Osteoblast (primary cell): ENCODE data around the gene DRP2. TPM values are rescaled to one million over a fixed set of nuclear protein-coding genes. Genes with fewer than 3 reads are reported as not detected.

Source experiments
- DNase-seq: peaks from one replicate; pipeline ENCODE4 v3.0.0; 2011; ENCODE audit warnings: low spot score, mixed read lengths; ENCODE audit not compliant: insufficient read length; ENCODE audit errors: missing footprints
- H2AFZ ChIP-seq: 2 replicates; pipeline ENCODE4 v1.6.0; 2011; ENCODE audit warnings: mild to moderate bottlenecking, low read length
- H3K27ac ChIP-seq: 2 replicates; pipeline ENCODE4 v1.5.1; 2011; ENCODE audit warnings: mild to moderate bottlenecking, low read depth, low read length, moderate library complexity
- H3K27me3 ChIP-seq: 2 replicates; pipeline ENCODE4 v1.6.0; 2012; ENCODE audit warnings: mild to moderate bottlenecking, control low read depth, inconsistent platforms, low read length, moderate library complexity; ENCODE audit not compliant: insufficient read depth
- H3K36me3 ChIP-seq: 2 replicates; pipeline ENCODE4 v1.5.1; 2011; ENCODE audit warnings: mild to moderate bottlenecking, low read length, control low read depth, moderate library complexity; ENCODE audit not compliant: insufficient read depth
- H3K4me1 ChIP-seq: 2 replicates; pipeline ENCODE4 v1.5.1; 2011; ENCODE audit warnings: mild to moderate bottlenecking, low read length, control low read depth, moderate library complexity; ENCODE audit not compliant: insufficient read depth
- H3K4me2 ChIP-seq: 2 replicates; pipeline ENCODE4 v1.6.0; 2011; ENCODE audit warnings: mild to moderate bottlenecking, low read length; ENCODE audit not compliant: insufficient read depth
- H3K4me3 ChIP-seq: fragments of 200-600 bp; sonication (generic); 3 replicates; pipeline ENCODE4 v1.5.1; 2012; ENCODE audit warnings: mild to moderate bottlenecking, low read length, inconsistent platforms; ENCODE audit not compliant: insufficient read depth
- H3K79me2 ChIP-seq: 2 replicates; pipeline ENCODE4 v1.6.0; 2012; ENCODE audit warnings: mild to moderate bottlenecking, low read length, control low read depth, inconsistent platforms; ENCODE audit not compliant: insufficient read depth
- H3K9me3 ChIP-seq: 2 replicates; pipeline ENCODE4 v1.5.1; 2011; ENCODE audit warnings: low read depth, low read length, control low read depth
- H4K20me1 ChIP-seq: 2 replicates; pipeline ENCODE4 v1.6.0; 2012; ENCODE audit warnings: mild to moderate bottlenecking, low read length, control low read depth; ENCODE audit not compliant: insufficient read depth
- total RNA-seq: library from RNA; depleted of rRNA; stranded (reverse); fragments of >200 nt; gene quantifications from 2 replicates; pipeline ENCODE4 v1.2.3, GENCODE V29; 2012
- TF ChIP-seq, protein P1 (sequence below): IDR thresholded peaks from 2 replicates; pipeline ENCODE4 v1.5.1; 2011; ENCODE audit warnings: mild to moderate bottlenecking, low read depth, low read length, moderate library complexity; ENCODE audit errors: extremely low read depth

DRP2 gene
- total RNA-seq, 1 donor: 0.72 TPM

- Histone ChIP-seq H2AFZ (no peak overlapping the region), H3K4me1 (peaks cover 12% of the 10 kb centered on the region), H3K36me3 (no peaks in the 10 kb centered on the region), H3K9me3 (no peaks in the 10 kb centered on the region), H3K4me3 (no peak overlapping the region), H3K4me2 (no peak overlapping the region), H3K27ac (no peak overlapping the region), H4K20me1 (no peaks in the 10 kb centered on the region), H3K27me3 (peaks cover 5% of the 10 kb centered on the region), H3K79me2 (no peaks in the 10 kb centered on the region)
- DNase-seq: peak; percentile 48
- TF ChIP-seq, protein P1, sequence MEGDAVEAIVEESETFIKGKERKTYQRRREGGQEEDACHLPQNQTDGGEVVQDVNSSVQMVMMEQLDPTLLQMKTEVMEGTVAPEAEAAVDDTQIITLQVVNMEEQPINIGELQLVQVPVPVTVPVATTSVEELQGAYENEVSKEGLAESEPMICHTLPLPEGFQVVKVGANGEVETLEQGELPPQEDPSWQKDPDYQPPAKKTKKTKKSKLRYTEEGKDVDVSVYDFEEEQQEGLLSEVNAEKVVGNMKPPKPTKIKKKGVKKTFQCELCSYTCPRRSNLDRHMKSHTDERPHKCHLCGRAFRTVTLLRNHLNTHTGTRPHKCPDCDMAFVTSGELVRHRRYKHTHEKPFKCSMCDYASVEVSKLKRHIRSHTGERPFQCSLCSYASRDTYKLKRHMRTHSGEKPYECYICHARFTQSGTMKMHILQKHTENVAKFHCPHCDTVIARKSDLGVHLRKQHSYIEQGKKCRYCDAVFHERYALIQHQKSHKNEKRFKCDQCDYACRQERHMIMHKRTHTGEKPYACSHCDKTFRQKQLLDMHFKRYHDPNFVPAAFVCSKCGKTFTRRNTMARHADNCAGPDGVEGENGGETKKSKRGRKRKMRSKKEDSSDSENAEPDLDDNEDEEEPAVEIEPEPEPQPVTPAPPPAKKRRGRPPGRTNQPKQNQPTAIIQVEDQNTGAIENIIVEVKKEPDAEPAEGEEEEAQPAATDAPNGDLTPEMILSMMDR: peak; percentile 53
Observed at GRCh38 chrX:101206471-101206870, 13.1 kb upstream of the DRP2 start.

- no peaks in the 10 kb centered on the region for H3K79me2 ChIP-seq
- H3K4me2 ChIP-seq: peak overlapping the region; percentile 34
- H3K4me3 ChIP-seq: no peak overlapping the region
- H3K27me3 ChIP-seq: peaks cover 8% of the 10 kb centered on the region
- H2AFZ ChIP-seq: peak overlapping the region; percentile 49
- H3K27ac ChIP-seq: peak overlapping the region; percentile 25
- H4K20me1 ChIP-seq: no peaks in the 10 kb centered on the region
- H3K9me3 ChIP-seq: no peaks in the 10 kb centered on the region
- no peak for DNase-seq
- peaks cover 12% of the 10 kb centered on the region for H3K4me1 ChIP-seq
- no peaks in the 10 kb centered on the region for H3K36me3 ChIP-seq
- TF ChIP-seq, protein P1: no peak
Observed at GRCh38 chrX:101208152-101208905, 11.3 kb upstream of the DRP2 start.

GRCh38 chrX:101210630-101211029 lies 9.0 kb upstream of the DRP2 start:
- peaks cover 4% of the 10 kb centered on the region for H3K27me3 ChIP-seq
- TF ChIP-seq, protein P1: no peak
- peaks cover 12% of the 10 kb centered on the region for H3K4me1 ChIP-seq
- H3K9me3 ChIP-seq: no peaks in the 10 kb centered on the region
- H3K27ac ChIP-seq: no peak overlapping the region
- H4K20me1 ChIP-seq: no peaks in the 10 kb centered on the region
- no peak for DNase-seq
- H3K36me3 ChIP-seq: no peaks in the 10 kb centered on the region
- no peak overlapping the region for H3K4me2 ChIP-seq
- H3K4me3 ChIP-seq: no peak overlapping the region
- H2AFZ ChIP-seq: no peak overlapping the region
- H3K79me2 ChIP-seq: no peaks in the 10 kb centered on the region

GRCh38 chrX:101217689-101218088 lies 1.9 kb upstream of the DRP2 start:
- Histone ChIP-seq H4K20me1 (no peaks in the 10 kb centered on the region), H3K4me3 (no peak overlapping the region), H3K4me1 (peaks cover 12% of the 10 kb centered on the region), H3K36me3 (no peaks in the 10 kb centered on the region), H3K27me3 (no peaks in the 10 kb centered on the region), H3K27ac (no peak overlapping the region), H2AFZ (no peak overlapping the region), H3K79me2 (no peaks in the 10 kb centered on the region), H3K4me2 (no peak overlapping the region), H3K9me3 (no peaks in the 10 kb centered on the region)
- no peak for DNase-seq
- TF ChIP-seq, protein P1: no peak
